Erythroblast (primary cell): ENCODE data around the gene PMP22.

Experiments
- GATA1 ChIP-seq: IDR thresholded peaks from 2 replicates; pipeline ENCODE4 v1.6.1; 2011; ENCODE audit warnings: low read depth, mild to moderate bottlenecking, control low read depth, low read length, moderate library complexity
- POLR2A ChIP-seq: IDR thresholded peaks from 2 replicates; pipeline ENCODE4 v1.6.1; 2011; ENCODE audit warnings: mild to moderate bottlenecking, low read length

- TF ChIP-seq POLR2A (no peak), GATA1 (no peak)
Observed at GRCh38 chr17:15185625-15185991, 79.5 kb downstream of the PMP22 start.
